Brain microvascular endothelial cell (primary cell): ENCODE results near the gene RWDD3.

Experiments
- DNase-seq: peaks from one replicate; pipeline ENCODE4 v3.0.0-alpha.2; 2020
- H3K27ac ChIP-seq: fragments of 250-450 bp; sonication (Bioruptor Pico); 2 replicates; pipeline ENCODE4 v1.5.1; 2020; ENCODE audit warnings: mild to moderate bottlenecking, moderate library complexity
- H3K27me3 ChIP-seq: fragments of 250-450 bp; sonication (Bioruptor Pico); replicated peaks from 2 replicates; pipeline ENCODE4 v1.5.1; 2020; ENCODE audit warnings: mild to moderate bottlenecking
- H3K36me3 ChIP-seq: fragments of 250-450 bp; sonication (Bioruptor Pico); replicated peaks from 2 replicates; pipeline ENCODE4 v1.5.1; 2020; ENCODE audit warnings: mild to moderate bottlenecking
- H3K4me3 ChIP-seq: 2 replicates; pipeline ENCODE4 v1.5.1; 2011; ENCODE audit warnings: low read depth, mild to moderate bottlenecking, control low read depth, low read length, moderate library complexity
- CTCF ChIP-seq: IDR thresholded peaks from 2 replicates; pipeline ENCODE4 v1.5.1; 2011; ENCODE audit warnings: low read depth, mild to moderate bottlenecking, moderate library complexity, low read length, control low read depth, inconsistent platforms; ENCODE audit errors: missing control alignments
- in situ Hi-C: cut with HindIII; loops from 2 replicates; pipeline ENCODE4 v1.10.0; 2017; ENCODE audit warnings: low sequenced_read_pairs, low pct_ligation_motif_present

Gene RWDD3

GRCh38 chr1:95287081-95287480 lies 53.1 kb downstream of the RWDD3 start:
- in situ Hi-C loops, result no loop called here
- Histone ChIP-seq H3K27ac (no peak overlapping the region), H3K4me3 (no peak overlapping the region), H3K36me3 (no peaks in the 10 kb centered on the region), H3K27me3 (no peaks in the 10 kb centered on the region)
- DNase-seq, result no peak
- no peak for TF ChIP-seq CTCF

GRCh38 chr1:95287825-95288224 lies 53.8 kb downstream of the RWDD3 start:
- no peak for DNase-seq
- H3K27ac ChIP-seq, result no peak overlapping the region
- H3K36me3 ChIP-seq, result no peaks in the 10 kb centered on the region
- H3K4me3 ChIP-seq, result no peak overlapping the region
- in situ Hi-C loops, result no loop called here
- no peaks in the 10 kb centered on the region for H3K27me3 ChIP-seq
- TF ChIP-seq CTCF, result no peak
